Endothelial cell of umbilical vein (primary cell): Measurements from ENCODE around the gene ENDOD1. TPM values are rescaled to one million over a fixed set of nuclear protein-coding genes. Genes with fewer than 3 reads are reported as not detected.
A peak's percentile ranks its signal among the peaks of the same experiment; 100 is the strongest.

Experiments
- BruUV-seq: library from RNA; stranded (reverse); fragments of 400-500 nt; replicated peaks from 2 replicates; lab custom pipeline; 2021; lab: Mats Ljungman, UMichigan
- CTCF ChIA-PET: fragments of 300-600, 350-600 bp; sonication (Branson Sonifier 250); formaldehyde crosslinking; loops from one replicate; lab custom pipeline; 2021; ENCODE audit warnings: antibody characterized with exemption, inconsistent platforms; lab: Charles Lee
- POLR2A ChIA-PET: fragments of 300-600, 350-600 bp; sonication (Branson Sonifier 250); formaldehyde crosslinking; loops from one replicate; lab custom pipeline; 2021; ENCODE audit warnings: antibody characterized with exemption, inconsistent platforms; lab: Charles Lee
- DNase-seq: peaks from one replicate; pipeline ENCODE4 v3.0.0-alpha.2; 2011; ENCODE audit warnings: low read depth, low spot score
- FAIRE-seq: peaks from 2 replicates; lab custom pipeline; 2011; peaks lifted over from hg19 to GRCh38; lab: Jason Lieb, UNC
- H2AFZ ChIP-seq: 2 replicates; pipeline ENCODE4 v1.6.0; 2012; ENCODE audit warnings: low read depth, low read length, control low read depth, inconsistent platforms
- H3K27ac ChIP-seq: 2 replicates; pipeline ENCODE4 v1.5.1; 2011; ENCODE audit warnings: low read depth, mild to moderate bottlenecking, control low read depth, low read length, moderate library complexity; ENCODE audit not compliant: insufficient read depth
- H3K27me3 ChIP-seq, 2 experiments: 2 replicates each; pipeline versions ENCODE4 v1.6.0 to v1.6.1; 2011; ENCODE audit warnings: low read length in 2 of 2, mixed read lengths in 1 of 2; ENCODE audit not compliant: control insufficient read depth in 2 of 2, insufficient read depth in 2 of 2
- H3K36me3 ChIP-seq, 2 experiments: 2 replicates in 1 of 2; 3 replicates in 1 of 2; pipeline ENCODE4 v1.5.1; 2011; ENCODE audit warnings: low read length in 2 of 2, mild to moderate bottlenecking in 1 of 2, moderate library complexity in 1 of 2; ENCODE audit not compliant: control insufficient read depth in 2 of 2, insufficient read depth in 2 of 2; ENCODE audit errors: extremely low read depth in 1 of 2
- H3K4me1 ChIP-seq: 3 replicates; pipeline ENCODE4 v1.5.1; 2011; ENCODE audit warnings: mild to moderate bottlenecking, low read length; ENCODE audit not compliant: control insufficient read depth, insufficient read depth; ENCODE audit errors: extremely low read depth
- H3K4me2 ChIP-seq: 2 replicates; pipeline ENCODE4 v1.6.1; 2011; ENCODE audit warnings: low read length, control low read depth, mixed read lengths; ENCODE audit not compliant: insufficient read depth
- H3K4me3 ChIP-seq, 3 experiments: fragments of 200-600 bp in 1 of 3; sonication (generic), shearing (Covaris generic) in 1 of 3; replicated peaks in 1 of 3; 2 replicates each; pipeline ENCODE4 v1.5.1; 2011 to 2016; ENCODE audit warnings: control low read depth in 3 of 3, low read length in 3 of 3, mild to moderate bottlenecking in 2 of 3, inconsistent platforms in 1 of 3, low read depth in 1 of 3, moderate library complexity in 1 of 3; ENCODE audit not compliant: insufficient read depth in 1 of 3
- H3K79me2 ChIP-seq: 2 replicates; pipeline ENCODE4 v1.6.0; 2012; ENCODE audit warnings: low read length, inconsistent platforms; ENCODE audit not compliant: control insufficient read depth, insufficient read depth
- H3K9ac ChIP-seq: replicated peaks from 2 replicates; pipeline ENCODE3; 2011; ENCODE audit warnings: low read length, control low read depth; ENCODE audit not compliant: insufficient read depth; ENCODE audit errors: extremely low read depth
- H3K9me1 ChIP-seq: replicated peaks from 3 replicates; pipeline ENCODE4 v1.6.0; 2011; ENCODE audit warnings: mild to moderate bottlenecking, low read length; ENCODE audit not compliant: control insufficient read depth, insufficient read depth; ENCODE audit errors: extremely low read depth
- H3K9me3 ChIP-seq: replicated peaks from 2 replicates; pipeline ENCODE4 v1.5.1; 2012; ENCODE audit warnings: low read length, inconsistent platforms; ENCODE audit not compliant: control insufficient read depth, insufficient read depth
- H4K20me1 ChIP-seq: replicated peaks from 2 replicates; pipeline ENCODE3; 2011; ENCODE audit warnings: mild to moderate bottlenecking, low read length; ENCODE audit not compliant: control insufficient read depth, insufficient read depth; ENCODE audit errors: extremely low read depth
- EZH2 ChIP-seq: IDR thresholded peaks from 2 replicates; pipeline ENCODE4 v1.6.1; 2012; ENCODE audit warnings: borderline replicate concordance, low read depth, mild to moderate bottlenecking, moderate library complexity, low read length, inconsistent platforms; ENCODE audit not compliant: severe bottlenecking
- FOS ChIP-seq: IDR thresholded peaks from 2 replicates; pipeline ENCODE4 v1.6.1; 2011; ENCODE audit warnings: mild to moderate bottlenecking, low read length, moderate library complexity, borderline replicate concordance; ENCODE audit not compliant: insufficient read depth
- GATA2 ChIP-seq: IDR thresholded peaks from 2 replicates; pipeline ENCODE4 v1.7.0; 2011; ENCODE audit warnings: low read depth, mild to moderate bottlenecking, moderate library complexity, mixed read lengths, low read length; ENCODE audit not compliant: insufficient read length, insufficient read depth
- JUN ChIP-seq: IDR thresholded peaks from 2 replicates; pipeline ENCODE4 v1.6.1; 2011; ENCODE audit warnings: borderline replicate concordance, low read depth; ENCODE audit not compliant: insufficient read length, insufficient read depth
- POLR2A ChIP-seq: IDR thresholded peaks from 2 replicates; pipeline ENCODE4 v1.6.1; 2012; ENCODE audit warnings: low read depth, mild to moderate bottlenecking, control low read depth, low read length
- POLR2AphosphoS5 ChIP-seq: IDR thresholded peaks from 2 replicates; pipeline ENCODE4 v1.6.1; 2012; ENCODE audit warnings: low read depth, mild to moderate bottlenecking, control low read depth, low read length, moderate library complexity; ENCODE audit not compliant: insufficient read depth
- dilution Hi-C: fragments of 300-500 bp; cut with MboI; formaldehyde crosslinking; loops from one replicate; pipeline ENCODE4 v1.15.0; 2019; ENCODE audit warnings: low sequenced_read_pairs; ENCODE audit not compliant: extremely low pct_ligation_motif_present
- intact Hi-C: fragments of 100-400 bp; cut with micrococcal nuclease; formaldehyde crosslinking; loops from one replicate; pipeline ENCODE4 v1.10.0; 2022
- polyA plus RNA-seq, 4 experiments: library from polyadenylated mRNA; depleted of rRNA in 3 of 4; stranded (reverse) in 3 of 4; unstranded in 1 of 4; fragments of >200 nt; gene quantifications; 2 replicates each; pipeline versions ENCODE4 v1.2.1 to v1.2.3, GENCODE V29; 2011 to 2012; ENCODE audit warnings: missing spikeins in 1 of 4
- total RNA-seq: library from RNA; stranded (reverse); gene quantifications from 2 replicates; pipeline ENCODE4 v1.2.3, GENCODE V29; 2021
- TF ChIP-seq, protein P1 (sequence below), 2 donors: IDR thresholded peaks; 1 replicate in 1 of 2; 2 replicates in 1 of 2; pipeline ENCODE4 v1.5.1; 2011; ENCODE audit warnings: low read length in 2 of 2, mild to moderate bottlenecking in 2 of 2, moderate library complexity in 2 of 2, control low read depth in 1 of 2, inconsistent platforms in 1 of 2, low read depth in 1 of 2; ENCODE audit not compliant: insufficient read depth in 1 of 2; ENCODE audit errors: extremely low read depth in 1 of 2

The ENDOD1 gene
- total and polyA plus RNA-seq, 2 donors (not counting 3 experiments of a cell fraction or from before 2014, with no cell fraction given) = 10.5 to 20.5 TPM

DNA sequence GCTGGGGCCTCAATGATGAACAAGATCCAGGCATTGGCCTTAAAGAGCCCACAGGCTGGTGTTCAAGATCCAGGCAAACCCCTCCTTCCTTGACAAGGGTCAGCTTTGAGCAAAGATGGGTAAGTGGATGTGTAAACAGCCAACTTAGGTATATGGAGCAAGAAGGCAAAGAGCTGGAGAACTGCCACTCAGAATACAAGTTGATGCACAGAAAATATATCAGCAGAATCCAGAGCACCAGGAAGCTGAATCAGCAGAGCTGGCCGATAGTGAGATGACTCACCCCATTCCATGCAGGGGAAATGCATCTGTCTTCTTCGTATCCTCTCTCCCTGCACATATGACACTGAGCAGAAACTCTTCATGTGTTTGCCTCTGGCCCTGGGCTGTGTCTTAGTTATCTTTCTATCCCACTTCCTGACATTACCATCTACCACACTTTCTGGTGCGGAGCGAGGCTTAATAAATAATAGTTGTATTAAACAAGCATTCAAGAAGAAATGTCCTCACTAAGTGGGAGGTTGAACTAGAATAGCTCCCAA lies 57.8 kb downstream of the ENDOD1 start:
- DNase-seq = peak; percentile 89
- POLR2A ChIA-PET = interaction anchor here (1.2 to 1.4 kb wide), 2 partner anchors 40 to 81 kb away, joined by 4 to 6 read pairs; partner anchors contain the start of gene SRSF8
- H3K4me1 ChIP-seq = peaks cover 52% of the 10 kb centered on the region

More for the DNA sequence above, 57.8 kb downstream of the ENDOD1 start:
- no peaks in the 10 kb centered on the region for H3K79me2 ChIP-seq
- no peaks in the 10 kb centered on the region for H3K9me3 ChIP-seq
- H4K20me1 ChIP-seq = no peaks in the 10 kb centered on the region
- no TSS peak for BruUV-seq
- intact Hi-C loops (loop anchor here (1.0 kb wide), 1 partner anchor 38 kb away; no protein-coding TSS in a partner anchor), dilution Hi-C loops (no loop called here)
- H3K36me3 ChIP-seq = no peaks in the 10 kb centered on the region
- CTCF ChIA-PET = interaction anchor here (0.6 to 2.9 kb wide), 12 partner anchors 10 to 558 kb away, joined by 3 to 33 read pairs (median 6); partner anchors contain the start of genes ENDOD1 and SRSF8
- H2AFZ ChIP-seq = no peak overlapping the region
- no peaks in the 10 kb centered on the region for H3K27me3 ChIP-seq
- FAIRE-seq = peak; percentile 96
- H3K9me1 ChIP-seq = no peaks in the 10 kb centered on the region
- TF ChIP-seq FOS (peak; percentile 99), POLR2AphosphoS5 (peak; percentile 91), EZH2 (no peak), JUN (peak; percentile 96), POLR2A (peak; percentile 66), GATA2 (peak; percentile 93)
- TF ChIP-seq, protein P1, sequence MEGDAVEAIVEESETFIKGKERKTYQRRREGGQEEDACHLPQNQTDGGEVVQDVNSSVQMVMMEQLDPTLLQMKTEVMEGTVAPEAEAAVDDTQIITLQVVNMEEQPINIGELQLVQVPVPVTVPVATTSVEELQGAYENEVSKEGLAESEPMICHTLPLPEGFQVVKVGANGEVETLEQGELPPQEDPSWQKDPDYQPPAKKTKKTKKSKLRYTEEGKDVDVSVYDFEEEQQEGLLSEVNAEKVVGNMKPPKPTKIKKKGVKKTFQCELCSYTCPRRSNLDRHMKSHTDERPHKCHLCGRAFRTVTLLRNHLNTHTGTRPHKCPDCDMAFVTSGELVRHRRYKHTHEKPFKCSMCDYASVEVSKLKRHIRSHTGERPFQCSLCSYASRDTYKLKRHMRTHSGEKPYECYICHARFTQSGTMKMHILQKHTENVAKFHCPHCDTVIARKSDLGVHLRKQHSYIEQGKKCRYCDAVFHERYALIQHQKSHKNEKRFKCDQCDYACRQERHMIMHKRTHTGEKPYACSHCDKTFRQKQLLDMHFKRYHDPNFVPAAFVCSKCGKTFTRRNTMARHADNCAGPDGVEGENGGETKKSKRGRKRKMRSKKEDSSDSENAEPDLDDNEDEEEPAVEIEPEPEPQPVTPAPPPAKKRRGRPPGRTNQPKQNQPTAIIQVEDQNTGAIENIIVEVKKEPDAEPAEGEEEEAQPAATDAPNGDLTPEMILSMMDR (IDR thresholded peaks at IDR 0.05; ENCODE audit: extremely low read depth in 1 of 2, insufficient read depth in 1 of 2, low read depth in 1 of 2, low read length in 2 of 2) = no peak
- H3K4me2 ChIP-seq = peak overlapping the region; percentile 50
- peak overlapping the region; percentile 4 for H3K27ac ChIP-seq
- H3K4me3 ChIP-seq = no peak overlapping the region
- H3K9ac ChIP-seq = no peak overlapping the region
